GM23248 (cell line): ENCODE data around the gene MORN1. TPM values are rescaled to one million over a fixed set of nuclear protein-coding genes. Genes with fewer than 3 reads are reported as not detected.

Source experiments
- DNase-seq: peaks from one replicate; pipeline ENCODE4 v3.0.0-alpha.2; 2015
- H2AFZ ChIP-seq: fragments of 200-600 bp; sonication (generic); 2 replicates; pipeline ENCODE4 v1.6.1; 2016; ENCODE audit warnings: antibody characterized with exemption
- H3F3A ChIP-seq: fragments of 200-600 bp; sonication (generic); 2 replicates; pipeline ENCODE4 v1.6.1; 2016; ENCODE audit warnings: mild to moderate bottlenecking, antibody characterized with exemption, mixed run types; ENCODE audit not compliant: insufficient read depth
- H3K27ac ChIP-seq: fragments of 200-600 bp; sonication (generic); 2 replicates; pipeline ENCODE4 v1.5.1; 2016; ENCODE audit warnings: mild to moderate bottlenecking
- H3K27me3 ChIP-seq: fragments of 200-600 bp; sonication (generic); replicated peaks from 2 replicates; pipeline ENCODE4 v1.6.1; 2016; ENCODE audit warnings: mild to moderate bottlenecking; ENCODE audit not compliant: insufficient read depth
- H3K36me3 ChIP-seq: fragments of 200-600 bp; sonication (generic); 2 replicates; pipeline ENCODE4 v1.6.1; 2016; ENCODE audit warnings: low read depth, mild to moderate bottlenecking
- H3K4me1 ChIP-seq: fragments of 200-600 bp; sonication (generic); 2 replicates; pipeline ENCODE4 v1.6.1; 2016; ENCODE audit warnings: mild to moderate bottlenecking; ENCODE audit not compliant: insufficient read depth
- H3K4me2 ChIP-seq: fragments of 200-600 bp; sonication (generic); one replicate; pipeline ENCODE4 v1.6.1; 2016; ENCODE audit warnings: mild to moderate bottlenecking; ENCODE audit not compliant: unreplicated experiment
- H3K4me3 ChIP-seq: fragments of 200-600 bp; sonication (generic); 2 replicates; pipeline ENCODE4 v1.5.1; 2016; ENCODE audit warnings: mild to moderate bottlenecking
- H3K79me2 ChIP-seq: fragments of 200-600 bp; sonication (generic); 2 replicates; pipeline ENCODE4 v1.6.1; 2016; ENCODE audit warnings: mild to moderate bottlenecking; ENCODE audit not compliant: insufficient read depth
- H3K9ac ChIP-seq: fragments of 200-600 bp; sonication (generic); 2 replicates; pipeline ENCODE4 v1.6.1; 2016; ENCODE audit warnings: mild to moderate bottlenecking
- H3K9me2 ChIP-seq: fragments of 200-600 bp; sonication (generic); 2 replicates; pipeline ENCODE4 v1.6.1; 2016; ENCODE audit warnings: mixed run types, mild to moderate bottlenecking, moderate library complexity; ENCODE audit not compliant: insufficient read depth
- H3K9me3 ChIP-seq: fragments of 200-600 bp; sonication (generic); one replicate; pipeline ENCODE4 v1.6.1; 2017; ENCODE audit warnings: low read depth
- H4K20me1 ChIP-seq: fragments of 200-600 bp; sonication (generic); 2 replicates; pipeline ENCODE4 v1.6.0; 2016; ENCODE audit not compliant: insufficient read depth
- EZH2 ChIP-seq: fragments of 200-600 bp; sonication (generic); IDR thresholded peaks from 2 replicates; pipeline ENCODE4 v1.6.1; 2018; ENCODE audit warnings: antibody characterized with exemption, mild to moderate bottlenecking; ENCODE audit not compliant: insufficient read depth, poor library complexity, severe bottlenecking
- EZH2phosphoT487 ChIP-seq: fragments of 200-600 bp; sonication (generic); IDR thresholded peaks from 2 replicates; pipeline ENCODE4 v1.6.1; 2018; ENCODE audit warnings: antibody characterized with exemption, moderate library complexity, mild to moderate bottlenecking, low read depth; ENCODE audit not compliant: insufficient read depth
- WGBS, 2 experiments: methylation state at CpG; one replicate each; pipeline ENCODE4 v1.1.6; 2015 to 2017; ENCODE audit warnings: low lambda C conversion rate in 2 of 2, low coverage in 1 of 2; ENCODE audit errors: missing lambda C conversion rate in 2 of 2; 5-methylcytosine and 5-hydroxymethylcytosine counted together
- in situ Hi-C: fragments of 300-500 bp; cut with MboI; formaldehyde crosslinking; loops from 2 replicates; pipeline ENCODE4 v1.15.0; 2020
- polyA plus RNA-seq: library from polyadenylated mRNA; unstranded; fragments of >200 nt; fragmentation: Nextera tagmentation; extraction: Ambion mirVana; gene quantifications from 2 replicates; pipeline ENCODE4 v1.2.1, GENCODE V29; 2016
- total RNA-seq: library from RNA; depleted of rRNA; stranded (reverse); fragments of >200 nt; shearing (Covaris generic); gene quantifications from 2 replicates; pipeline ENCODE4 v1.2.3, GENCODE V29; 2014

Gene MORN1
- total and polyA plus RNA-seq, 2 experiments from 2014 or later: 7.2 to 8.8 TPM

- peaks cover 19% of the 10 kb centered on the region for H3K4me1 ChIP-seq
- DNase-seq: no peak
- no peak overlapping the region for H3K4me3 ChIP-seq
- peaks cover 82% of the 10 kb centered on the region for H3K79me2 ChIP-seq
- no peak overlapping the region for H3K27ac ChIP-seq
- no peaks in the 10 kb centered on the region for H3K36me3 ChIP-seq
- H3K27me3 ChIP-seq: no peaks in the 10 kb centered on the region
- H3K9me2 ChIP-seq: no peaks in the 10 kb centered on the region
- H3K9ac ChIP-seq: no peak overlapping the region
- no peaks in the 10 kb centered on the region for H4K20me1 ChIP-seq
- WGBS, 2 experiments: 91% methylated on average over 19 to 21 of the region's 21 CpGs
- in situ Hi-C loops: no loop called here
- no peaks in the 10 kb centered on the region for H3F3A ChIP-seq
- H3K9me3 ChIP-seq: no peaks in the 10 kb centered on the region
- no peak for TF ChIP-seq EZH2phosphoT487
- TF ChIP-seq EZH2: no peak
- H2AFZ ChIP-seq: no peak overlapping the region
- H3K4me2 ChIP-seq: no peak overlapping the region
Observed at GRCh38 chr1:2283371-2283990, 107.9 kb downstream of the MORN1 start.

- H3K9me3 ChIP-seq: no peaks in the 10 kb centered on the region
- no peaks in the 10 kb centered on the region for H3K27me3 ChIP-seq
- no peak overlapping the region for H2AFZ ChIP-seq
- H3K79me2 ChIP-seq: peaks cover 82% of the 10 kb centered on the region
- H3K36me3 ChIP-seq: no peaks in the 10 kb centered on the region
- H4K20me1 ChIP-seq: peaks cover 1% of the 10 kb centered on the region; the same call in 1 of the 2 replicates
- WGBS, 2 experiments: 88 to 89% methylated on average over 28 to 29 of the region's 29 CpGs
- peaks cover 26% of the 10 kb centered on the region for H3K4me1 ChIP-seq
- no peak overlapping the region for H3K27ac ChIP-seq
- H3K4me2 ChIP-seq: no peak overlapping the region
- H3K9me2 ChIP-seq: no peaks in the 10 kb centered on the region
- in situ Hi-C loops: no loop called here
- TF ChIP-seq EZH2phosphoT487 (no peak), EZH2 (no peak)
- no peaks in the 10 kb centered on the region for H3F3A ChIP-seq
- H3K4me3 ChIP-seq: no peak overlapping the region
- H3K9ac ChIP-seq: no peak overlapping the region
- DNase-seq: no peak
Observed at GRCh38 chr1:2282556-2283270, 108.6 kb downstream of the MORN1 start.

- Histone ChIP-seq H4K20me1 (peaks cover 5% of the 10 kb centered on the region; the same call in 1 of the 2 replicates), H3K4me1 (peaks cover 45% of the 10 kb centered on the region), H3K79me2 (peaks cover 82% of the 10 kb centered on the region), H3K36me3 (no peaks in the 10 kb centered on the region), H3K9me2 (no peaks in the 10 kb centered on the region), H3K4me3 (peak overlapping the region; percentile 41; the same call in 1 of the 2 replicates), H3K27me3 (no peaks in the 10 kb centered on the region), H3K27ac (peak overlapping the region; percentile 55), H3K4me2 (peak overlapping the region; percentile 66), H2AFZ (no peak overlapping the region), H3K9ac (peak overlapping the region; percentile 54), H3F3A (peaks cover 5% of the 10 kb centered on the region; the same call in 1 of the 2 replicates), H3K9me3 (no peaks in the 10 kb centered on the region)
- WGBS, 2 experiments: 68 to 75% methylated on average over 9 of the region's 9 CpGs
- no peak for DNase-seq
- no peak for TF ChIP-seq EZH2
- TF ChIP-seq EZH2phosphoT487: no peak
- in situ Hi-C loops: no loop called here
Observed at GRCh38 chr1:2279817-2280216, 111.5 kb downstream of the MORN1 start.

- WGBS, 2 experiments: 3% methylated on average over 11 to 13 of the region's 13 CpGs
- H4K20me1 ChIP-seq: peaks cover 5% of the 10 kb centered on the region; the same call in 1 of the 2 replicates
- peak overlapping the region; percentile 41 for H3K4me3 ChIP-seq
- no peaks in the 10 kb centered on the region for H3K27me3 ChIP-seq
- H3K4me1 ChIP-seq: peaks cover 45% of the 10 kb centered on the region
- DNase-seq: peak; percentile 70
- H3K4me2 ChIP-seq: peak overlapping the region; percentile 66
- no peak for TF ChIP-seq EZH2
- no peak for TF ChIP-seq EZH2phosphoT487
- no peak overlapping the region for H2AFZ ChIP-seq
- no peaks in the 10 kb centered on the region for H3K9me3 ChIP-seq
- H3K9me2 ChIP-seq: no peaks in the 10 kb centered on the region
- H3K9ac ChIP-seq: peak overlapping the region; percentile 54
- in situ Hi-C loops: no loop called here
- H3K36me3 ChIP-seq: no peaks in the 10 kb centered on the region
- peaks cover 82% of the 10 kb centered on the region for H3K79me2 ChIP-seq
- H3K27ac ChIP-seq: peak overlapping the region; percentile 55
- peaks cover 5% of the 10 kb centered on the region; the same call in 1 of the 2 replicates for H3F3A ChIP-seq
Observed at GRCh38 chr1:2279210-2279639, 112.1 kb downstream of the MORN1 start.
